Hepatocyte (in vitro differentiated cells): ENCODE data around the gene CYSTM1.

ENCODE experiments used
- EZH2 ChIP-seq: fragments of 200-600 bp; sonication (generic); IDR thresholded peaks from 2 replicates; pipeline ENCODE4 v1.6.1; 2016; ENCODE audit warnings: antibody characterized with exemption, mild to moderate bottlenecking, borderline replicate concordance
- EZH2phosphoT487 ChIP-seq: fragments of 200-600 bp; sonication (generic); IDR thresholded peaks from one replicate; pipeline ENCODE4 v1.6.1; 2018; ENCODE audit warnings: antibody characterized with exemption, mild to moderate bottlenecking, low read depth, moderate library complexity; ENCODE audit not compliant: unreplicated experiment, severe bottlenecking
- TF ChIP-seq, protein P1 (sequence below): fragments of 200-600 bp; sonication (generic); IDR thresholded peaks from 2 replicates; pipeline ENCODE4 v1.5.1; 2016; ENCODE audit warnings: antibody characterized with exemption, mild to moderate bottlenecking; ENCODE audit not compliant: poor library complexity

DNA sequence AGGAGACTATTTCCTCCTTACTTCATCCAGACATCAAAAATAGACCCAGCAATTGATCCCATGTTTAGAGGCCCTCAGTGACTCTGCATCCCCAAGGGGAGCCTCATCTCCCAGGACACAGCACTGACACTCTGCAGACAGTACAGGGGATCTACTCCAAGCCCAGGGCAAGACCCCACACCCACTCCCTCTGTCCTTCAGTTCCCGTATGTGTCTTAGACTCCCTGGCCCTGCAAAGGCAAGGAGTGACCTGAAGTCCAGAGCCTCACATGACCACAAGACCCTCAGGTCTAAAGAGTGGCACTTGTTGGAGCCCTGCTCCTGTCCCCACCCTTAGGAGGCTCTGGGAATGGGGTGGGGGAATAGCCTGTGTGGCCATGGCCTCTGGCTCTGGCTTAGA is 27.5 kb upstream of the CYSTM1 start:
- TF ChIP-seq, protein P1, sequence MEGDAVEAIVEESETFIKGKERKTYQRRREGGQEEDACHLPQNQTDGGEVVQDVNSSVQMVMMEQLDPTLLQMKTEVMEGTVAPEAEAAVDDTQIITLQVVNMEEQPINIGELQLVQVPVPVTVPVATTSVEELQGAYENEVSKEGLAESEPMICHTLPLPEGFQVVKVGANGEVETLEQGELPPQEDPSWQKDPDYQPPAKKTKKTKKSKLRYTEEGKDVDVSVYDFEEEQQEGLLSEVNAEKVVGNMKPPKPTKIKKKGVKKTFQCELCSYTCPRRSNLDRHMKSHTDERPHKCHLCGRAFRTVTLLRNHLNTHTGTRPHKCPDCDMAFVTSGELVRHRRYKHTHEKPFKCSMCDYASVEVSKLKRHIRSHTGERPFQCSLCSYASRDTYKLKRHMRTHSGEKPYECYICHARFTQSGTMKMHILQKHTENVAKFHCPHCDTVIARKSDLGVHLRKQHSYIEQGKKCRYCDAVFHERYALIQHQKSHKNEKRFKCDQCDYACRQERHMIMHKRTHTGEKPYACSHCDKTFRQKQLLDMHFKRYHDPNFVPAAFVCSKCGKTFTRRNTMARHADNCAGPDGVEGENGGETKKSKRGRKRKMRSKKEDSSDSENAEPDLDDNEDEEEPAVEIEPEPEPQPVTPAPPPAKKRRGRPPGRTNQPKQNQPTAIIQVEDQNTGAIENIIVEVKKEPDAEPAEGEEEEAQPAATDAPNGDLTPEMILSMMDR, result no peak
- TF ChIP-seq EZH2, result no peak
- no peak for TF ChIP-seq EZH2phosphoT487
